NB4 (cell line): ENCODE results near the gene FILIP1L.

Experiments used
- DNase-seq: peaks from one replicate; pipeline ENCODE4 v3.0.0; 2010; ENCODE audit warnings: low read depth
- H3K4me3 ChIP-seq: one replicate; pipeline ENCODE4 v1.5.1; 2011; ENCODE audit warnings: mild to moderate bottlenecking, low read depth, low read length, moderate library complexity
- CTCF ChIP-seq: IDR thresholded peaks from one replicate; pipeline ENCODE4 v1.5.1; 2012; ENCODE audit warnings: low read depth, low read length
- MAX ChIP-seq: IDR thresholded peaks from 2 replicates; pipeline ENCODE4 v1.6.1; 2011; ENCODE audit warnings: low read depth, low read length
- MYC ChIP-seq: IDR thresholded peaks from 2 replicates; pipeline ENCODE4 v1.6.1; 2011; ENCODE audit warnings: low read depth, low read length
- POLR2A ChIP-seq: IDR thresholded peaks from 2 replicates; pipeline ENCODE4 v1.6.1; 2011; ENCODE audit warnings: mild to moderate bottlenecking; ENCODE audit not compliant: insufficient read length; ENCODE audit errors: extremely low read depth

Gene FILIP1L

DNA sequence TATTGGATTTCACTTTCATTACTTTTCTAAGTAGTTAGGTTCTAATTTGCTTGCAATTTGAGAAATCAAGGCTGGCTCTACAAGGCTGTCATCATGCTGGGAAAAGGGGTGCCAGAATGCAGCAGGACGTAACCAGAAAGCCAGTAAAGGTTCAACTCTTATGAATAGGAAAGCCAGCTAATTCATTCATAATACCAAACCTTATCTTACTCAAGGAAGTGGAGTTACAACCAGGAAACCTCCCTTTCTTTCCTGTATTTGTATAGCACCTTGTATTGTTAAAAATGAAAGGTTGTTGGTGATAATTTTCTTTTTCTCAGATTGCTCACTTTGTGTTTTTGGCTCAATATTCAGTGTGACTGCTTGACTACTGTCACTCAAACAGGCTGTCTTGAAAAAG, 109.4 kb downstream of the FILIP1L start:
- DNase-seq, result no peak
- no peak overlapping the region for H3K4me3 ChIP-seq
- TF ChIP-seq POLR2A (no peak), MYC (no peak), MAX (no peak), CTCF (no peak)

DNA sequence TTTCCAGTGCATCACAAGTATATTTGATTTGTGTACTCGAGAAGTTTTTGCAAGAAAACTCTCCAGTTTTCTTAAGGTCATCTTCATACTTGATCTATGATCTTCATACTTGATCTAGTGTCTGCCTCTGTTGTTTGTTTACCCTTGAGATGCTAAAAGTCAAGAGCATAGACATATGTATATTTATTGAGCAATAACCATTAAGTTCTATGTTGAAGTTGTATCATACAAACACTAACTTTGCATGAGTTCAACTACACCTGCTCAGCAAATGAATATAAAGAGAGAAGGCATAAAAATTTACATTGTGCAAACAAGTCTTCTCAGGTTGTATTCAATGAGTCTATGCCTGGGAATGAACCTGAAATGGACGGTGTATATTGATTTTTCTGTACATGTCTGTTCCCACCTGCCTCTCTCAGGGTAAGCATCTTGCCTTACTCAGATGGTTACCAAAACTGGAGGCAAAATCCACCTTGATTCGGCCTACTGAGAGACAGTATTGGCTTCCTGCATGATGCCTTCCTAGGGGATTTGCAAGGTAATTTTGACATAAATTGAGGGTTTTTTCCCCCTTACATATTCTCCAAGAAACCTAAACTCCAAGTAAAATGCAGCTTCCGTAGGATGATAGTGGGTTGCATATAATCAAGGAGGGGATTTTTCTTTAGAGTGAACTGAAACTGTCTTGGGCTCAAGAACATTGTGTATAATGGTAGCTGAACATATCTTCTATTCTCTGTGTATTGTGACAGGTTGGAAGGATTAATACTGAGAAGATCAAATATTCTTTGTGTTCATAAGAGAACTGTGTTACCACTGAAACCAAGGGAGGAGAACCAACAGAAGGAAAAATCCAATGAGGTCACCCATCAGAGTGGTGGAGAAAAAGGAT, 110.4 kb downstream of the FILIP1L start:
- no peak overlapping the region for H3K4me3 ChIP-seq
- DNase-seq, result no peak
- TF ChIP-seq MAX (no peak), CTCF (no peak), POLR2A (no peak), MYC (no peak)

DNA sequence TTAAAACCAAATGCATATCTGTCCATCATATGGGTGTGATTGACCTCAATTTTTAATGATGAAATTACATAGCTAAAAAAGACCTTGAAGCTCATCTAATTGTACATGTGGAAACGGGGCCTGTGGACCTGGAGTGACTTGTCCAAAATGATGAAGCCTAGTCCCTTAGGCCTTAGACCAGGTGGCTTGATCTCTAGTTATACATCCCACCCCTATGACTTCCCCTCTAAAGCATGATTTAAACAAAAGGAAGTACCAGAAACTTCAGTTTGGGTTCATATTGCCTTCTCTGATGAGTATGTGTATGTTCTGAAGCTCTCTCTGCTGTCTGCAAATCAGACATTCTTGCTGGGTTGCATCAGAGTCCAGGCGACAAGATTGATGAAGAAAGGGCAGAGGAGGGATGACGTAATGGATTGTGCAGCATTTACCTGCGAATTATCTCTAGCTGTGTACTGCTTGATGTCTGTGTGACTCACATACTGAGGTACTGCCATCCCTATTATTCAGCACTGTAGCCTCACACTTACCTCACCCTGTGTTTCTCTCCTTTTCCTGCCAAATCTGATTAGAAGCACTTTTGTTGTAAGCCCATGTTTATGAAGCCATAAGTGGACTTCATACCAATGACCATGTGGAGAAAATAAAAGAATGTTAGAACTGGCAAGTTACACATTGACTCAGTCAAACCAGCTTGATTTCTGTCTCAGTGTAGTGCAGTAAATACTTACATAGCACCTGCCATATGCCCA, 111.5 kb downstream of the FILIP1L start:
- DNase-seq, result peak; percentile 2
- TF ChIP-seq MYC (no peak), CTCF (no peak), POLR2A (no peak), MAX (no peak)

DNA sequence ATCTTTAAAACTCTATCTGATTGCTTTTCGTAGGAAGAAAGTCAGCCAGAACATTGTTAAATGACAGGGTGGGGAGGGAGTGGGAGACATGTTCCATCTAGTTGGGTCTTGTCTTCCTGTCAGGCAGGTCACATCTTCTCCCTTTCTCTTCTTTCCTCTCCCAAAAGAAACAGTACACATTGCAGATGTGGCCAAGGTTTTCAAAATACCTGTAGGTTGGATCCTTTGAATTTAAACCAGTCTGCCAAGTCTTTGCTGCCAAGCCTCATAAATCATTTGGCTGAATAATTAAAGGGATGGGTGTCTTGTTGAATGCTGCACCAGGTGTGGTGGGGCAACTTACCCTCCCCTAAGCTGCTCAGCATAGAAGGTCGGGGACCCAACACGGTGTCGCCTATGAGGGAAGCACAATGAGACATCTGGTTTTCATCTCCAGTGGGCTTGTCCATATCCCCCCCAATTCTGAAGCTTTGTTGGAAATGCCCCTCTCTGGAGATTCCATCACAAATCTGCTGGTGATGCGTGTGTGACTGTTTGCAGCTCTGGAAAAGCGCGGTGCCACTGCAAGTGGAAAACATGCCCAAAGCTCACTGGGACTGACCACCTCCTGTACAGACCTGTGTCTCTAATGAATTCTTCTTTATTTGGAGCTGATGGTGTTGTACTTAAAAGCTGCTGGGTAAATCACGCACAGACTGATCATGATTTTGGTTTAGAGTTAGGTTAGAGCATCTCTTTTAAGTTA, 112.6 kb downstream of the FILIP1L start:
- DNase-seq, result no peak
- no peak overlapping the region for H3K4me3 ChIP-seq
- TF ChIP-seq MAX (no peak), CTCF (no peak), MYC (no peak), POLR2A (no peak)

More for the DNA sequence above, 111.5 kb downstream of the FILIP1L start:
- H3K4me3 ChIP-seq, result no peak overlapping the region

GRCh38 chr3:100001083-100001482, 113.2 kb downstream of the FILIP1L start:
- H3K4me3 ChIP-seq, result no peak overlapping the region
- no peak for DNase-seq
- TF ChIP-seq MYC, result no peak
- TF ChIP-seq MAX, result no peak
- no peak for TF ChIP-seq POLR2A
- no peak for TF ChIP-seq CTCF
